Medulla oblongata (tissue), 1 donor: ENCODE results near the gene RBM38.
A peak's percentile ranks its signal among the peaks of the same experiment; 100 is the strongest.
"Not testable (repeated sequence)": the region's sequence is repeated elsewhere in the genome, so short reads cannot be mapped to it uniquely, and the experiment has no call there.

Experiments used
- DNase-seq: peaks from one replicate; pipeline ENCODE4 v3.0.0-alpha.2; 2015; ENCODE audit errors: extremely low spot score

The RBM38 gene

GRCh38 chr20:57417830-57418780 lies 26.9 kb downstream of the RBM38 start:
- DNase-seq = no peak

GRCh38 chr20:57419479-57419878 lies 28.3 kb downstream of the RBM38 start:
- DNase-seq = not testable (repeated sequence)

GRCh38 chr20:57420571-57421252 lies 29.5 kb downstream of the RBM38 start:
- no peak for DNase-seq

- no peak for DNase-seq
Measured at GRCh38 chr20:57421253-57422220, 30.3 kb downstream of the RBM38 start.

- DNase-seq = no peak
Measured at GRCh38 chr20:57422254-57422653, 31.1 kb downstream of the RBM38 start.

- no peak for DNase-seq
Measured at GRCh38 chr20:57425150-57426013, 34.2 kb downstream of the RBM38 start.

- DNase-seq = no peak
Measured at GRCh38 chr20:57426271-57426689, 35.1 kb downstream of the RBM38 start.

GRCh38 chr20:57426831-57427230 lies 35.6 kb downstream of the RBM38 start:
- no peak for DNase-seq

GRCh38 chr20:57428324-57429158 lies 37.3 kb downstream of the RBM38 start:
- DNase-seq = peak; percentile 80

GRCh38 chr20:57429159-57429496 lies 37.9 kb downstream of the RBM38 start:
- DNase-seq = no peak

GRCh38 chr20:57429580-57430200 lies 38.5 kb downstream of the RBM38 start:
- DNase-seq = no peak

GRCh38 chr20:57430201-57430596 lies 39.0 kb downstream of the RBM38 start:
- not testable (repeated sequence) for DNase-seq

- no peak for DNase-seq
Measured at GRCh38 chr20:57431539-57431835, 40.3 kb downstream of the RBM38 start.

GRCh38 chr20:57432480-57432861 lies 41.3 kb downstream of the RBM38 start:
- DNase-seq = no peak

- no peak for DNase-seq
Measured at GRCh38 chr20:57432862-57433491, 41.8 kb downstream of the RBM38 start.

GRCh38 chr20:57433657-57434389 lies 42.6 kb downstream of the RBM38 start:
- no peak for DNase-seq

- no peak for DNase-seq
Measured at GRCh38 chr20:57434390-57434700, 43.1 kb downstream of the RBM38 start.

GRCh38 chr20:57435105-57435497 lies 43.9 kb downstream of the RBM38 start:
- no peak for DNase-seq
